HEK293 (cell line): Measurements from ENCODE around the gene BMAL2.

Source experiments
- BCL11B ChIP-seq: fragments of 450-650 bp; formaldehyde crosslinking; IDR thresholded peaks from 2 replicates; pipeline ENCODE4 v1.5.1; 2016; ENCODE audit warnings: low read depth, missing biosample characterization, missing genetic modification characterization
- FEZF1 ChIP-seq: fragments of 450-650 bp; formaldehyde crosslinking; IDR thresholded peaks from 2 replicates; pipeline ENCODE4 v1.5.1; 2016; ENCODE audit warnings: missing biosample characterization, missing genetic modification characterization
- GLI2 ChIP-seq: fragments of 450-650 bp; formaldehyde crosslinking; IDR thresholded peaks from 2 replicates; pipeline ENCODE4; 2017; ENCODE audit warnings: missing biosample characterization, missing genetic modification characterization, low read depth, borderline replicate concordance
- GLI4 ChIP-seq: fragments of 450-650 bp; formaldehyde crosslinking; IDR thresholded peaks from 2 replicates; pipeline ENCODE4 v1.5.1; 2016; ENCODE audit warnings: missing biosample characterization, missing genetic modification characterization
- HOXA7 ChIP-seq: sonication (generic); formaldehyde crosslinking; IDR thresholded peaks from 2 replicates; pipeline ENCODE4 v1.8.1; 2022; ENCODE audit warnings: missing genetic modification reagents, borderline replicate concordance
- HOXC10 ChIP-seq: sonication (generic); formaldehyde crosslinking; IDR thresholded peaks from 2 replicates; pipeline ENCODE4 v1.8.1; 2023; ENCODE audit warnings: mild to moderate bottlenecking, missing genetic modification reagents
- KLF1 ChIP-seq: fragments of 450-650 bp; formaldehyde crosslinking; IDR thresholded peaks from 2 replicates; pipeline ENCODE4 v1.5.1; 2016; ENCODE audit warnings: missing biosample characterization, missing genetic modification characterization
- KLF16 ChIP-seq: fragments of 450-650 bp; formaldehyde crosslinking; IDR thresholded peaks from 2 replicates; pipeline ENCODE4 v1.5.1; 2017; ENCODE audit warnings: missing biosample characterization, missing genetic modification characterization
- PRDM1 ChIP-seq: fragments of 450-650 bp; formaldehyde crosslinking; IDR thresholded peaks from 2 replicates; pipeline ENCODE4; 2016; ENCODE audit warnings: missing biosample characterization, missing genetic modification characterization
- TRIM28 ChIP-seq: IDR thresholded peaks from 2 replicates; pipeline ENCODE4 v1.6.1; 2011; ENCODE audit warnings: low read length, control low read depth, borderline replicate concordance
- YY2 ChIP-seq: fragments of 450-650 bp; formaldehyde crosslinking; IDR thresholded peaks from 2 replicates; pipeline ENCODE4 v1.5.1; 2016; ENCODE audit warnings: missing biosample characterization, missing genetic modification characterization
- ZBTB1 ChIP-seq: fragments of 450-650 bp; formaldehyde crosslinking; IDR thresholded peaks from 2 replicates; pipeline ENCODE4 v1.5.1; 2016; ENCODE audit warnings: missing biosample characterization, missing genetic modification characterization
- ZBTB44 ChIP-seq: fragments of 450-650 bp; IDR thresholded peaks from 2 replicates; pipeline ENCODE4 v1.5.1; 2018; ENCODE audit warnings: missing biosample characterization, mild to moderate bottlenecking, missing genetic modification characterization
- ZEB2 ChIP-seq: fragments of 450-650 bp; formaldehyde crosslinking; IDR thresholded peaks from 2 replicates; pipeline ENCODE4 v1.5.1; 2016; ENCODE audit warnings: missing biosample characterization, missing genetic modification characterization
- ZNF157 ChIP-seq: fragments of 450-650 bp; formaldehyde crosslinking; IDR thresholded peaks from 2 replicates; pipeline ENCODE4 v1.5.1; 2016; ENCODE audit warnings: missing biosample characterization, missing genetic modification characterization
- ZNF169 ChIP-seq: fragments of 450-650 bp; formaldehyde crosslinking; IDR thresholded peaks from 2 replicates; pipeline ENCODE4 v1.5.1; 2016; ENCODE audit warnings: missing biosample characterization, missing genetic modification characterization
- ZNF416 ChIP-seq: fragments of 450-650 bp; formaldehyde crosslinking; IDR thresholded peaks from 2 replicates; pipeline ENCODE4 v1.5.1; 2016; ENCODE audit warnings: missing biosample characterization, missing genetic modification characterization
- ZNF514 ChIP-seq: fragments of 450-650 bp; formaldehyde crosslinking; IDR thresholded peaks from 2 replicates; pipeline ENCODE4 v1.5.1; 2016; ENCODE audit warnings: missing biosample characterization, missing genetic modification characterization
- ZNF529 ChIP-seq: fragments of 450-650 bp; formaldehyde crosslinking; IDR thresholded peaks from 2 replicates; pipeline ENCODE4 v1.5.1; 2017; ENCODE audit warnings: missing genetic modification characterization, missing biosample characterization; ENCODE audit not compliant: insufficient replicate concordance
- ZNF555 ChIP-seq: fragments of 450-650 bp; formaldehyde crosslinking; conservative IDR thresholded peaks from 2 replicates; pipeline ENCODE4 v1.5.1; 2017; ENCODE audit warnings: missing biosample characterization, mild to moderate bottlenecking, missing genetic modification characterization, inconsistent platforms
- ZNF610 ChIP-seq: fragments of 450-650 bp; formaldehyde crosslinking; IDR thresholded peaks from 2 replicates; pipeline ENCODE4 v1.5.1; 2016; ENCODE audit warnings: missing biosample characterization, missing genetic modification characterization, borderline replicate concordance
- ZNF626 ChIP-seq: fragments of 450-650 bp; sonication (Bioruptor Pico); formaldehyde crosslinking; IDR thresholded peaks from 2 replicates; pipeline ENCODE4 v1.5.1; 2018; ENCODE audit warnings: missing biosample characterization, missing genetic modification characterization, inconsistent platforms
- ZNF645 ChIP-seq: fragments of 450-650 bp; formaldehyde crosslinking; IDR thresholded peaks from 2 replicates; pipeline ENCODE4; 2016; ENCODE audit warnings: missing biosample characterization, missing genetic modification characterization
- ZNF664 ChIP-seq: fragments of 450-650 bp; formaldehyde crosslinking; IDR thresholded peaks from 2 replicates; pipeline ENCODE4 v1.5.1; 2016; ENCODE audit warnings: missing biosample characterization, missing genetic modification characterization
- ZNF747 ChIP-seq: fragments of 450-650 bp; formaldehyde crosslinking; IDR thresholded peaks from 2 replicates; pipeline ENCODE4 v1.5.1; 2016; ENCODE audit warnings: missing biosample characterization, missing genetic modification characterization
- ZNF776 ChIP-seq: fragments of 450-650 bp; formaldehyde crosslinking; IDR thresholded peaks from 2 replicates; pipeline ENCODE4 v1.5.0; 2017; ENCODE audit warnings: missing biosample characterization, missing genetic modification characterization, borderline replicate concordance
- ZNF843 ChIP-seq: fragments of 450-650 bp; formaldehyde crosslinking; IDR thresholded peaks from 2 replicates; pipeline ENCODE4 v1.5.1; 2016; ENCODE audit warnings: missing biosample characterization, missing genetic modification characterization
- ZSCAN16 ChIP-seq: fragments of 450-650 bp; formaldehyde crosslinking; IDR thresholded peaks from 2 replicates; pipeline ENCODE4 v1.5.1; 2016; ENCODE audit warnings: missing biosample characterization, missing genetic modification characterization
- TF ChIP-seq, protein P1 (sequence below): fragments of 450-650 bp; formaldehyde crosslinking; IDR thresholded peaks from 2 replicates; pipeline ENCODE4 v1.5.1; 2017; ENCODE audit warnings: missing biosample characterization, missing genetic modification characterization
- TF ChIP-seq, protein P2 (sequence below): fragments of 450-650 bp; formaldehyde crosslinking; IDR thresholded peaks from 2 replicates; pipeline ENCODE4 v1.5.1; 2016; ENCODE audit warnings: missing biosample characterization, missing genetic modification characterization
- TF ChIP-seq, protein P3 (sequence below): fragments of 450-650 bp; formaldehyde crosslinking; IDR thresholded peaks from 2 replicates; pipeline ENCODE4 v1.5.1; 2016; ENCODE audit warnings: missing biosample characterization, missing genetic modification characterization, low read depth
- TF ChIP-seq, protein P4 (sequence below): fragments of 450-650 bp; formaldehyde crosslinking; IDR thresholded peaks from 2 replicates; pipeline ENCODE4 v1.5.1; 2016; ENCODE audit warnings: missing biosample characterization, missing genetic modification characterization

BMAL2 gene

GRCh38 chr12:27305673-27306456 lies 26.8 kb upstream of the BMAL2 start (continued):
- TF ChIP-seq, protein P1, sequence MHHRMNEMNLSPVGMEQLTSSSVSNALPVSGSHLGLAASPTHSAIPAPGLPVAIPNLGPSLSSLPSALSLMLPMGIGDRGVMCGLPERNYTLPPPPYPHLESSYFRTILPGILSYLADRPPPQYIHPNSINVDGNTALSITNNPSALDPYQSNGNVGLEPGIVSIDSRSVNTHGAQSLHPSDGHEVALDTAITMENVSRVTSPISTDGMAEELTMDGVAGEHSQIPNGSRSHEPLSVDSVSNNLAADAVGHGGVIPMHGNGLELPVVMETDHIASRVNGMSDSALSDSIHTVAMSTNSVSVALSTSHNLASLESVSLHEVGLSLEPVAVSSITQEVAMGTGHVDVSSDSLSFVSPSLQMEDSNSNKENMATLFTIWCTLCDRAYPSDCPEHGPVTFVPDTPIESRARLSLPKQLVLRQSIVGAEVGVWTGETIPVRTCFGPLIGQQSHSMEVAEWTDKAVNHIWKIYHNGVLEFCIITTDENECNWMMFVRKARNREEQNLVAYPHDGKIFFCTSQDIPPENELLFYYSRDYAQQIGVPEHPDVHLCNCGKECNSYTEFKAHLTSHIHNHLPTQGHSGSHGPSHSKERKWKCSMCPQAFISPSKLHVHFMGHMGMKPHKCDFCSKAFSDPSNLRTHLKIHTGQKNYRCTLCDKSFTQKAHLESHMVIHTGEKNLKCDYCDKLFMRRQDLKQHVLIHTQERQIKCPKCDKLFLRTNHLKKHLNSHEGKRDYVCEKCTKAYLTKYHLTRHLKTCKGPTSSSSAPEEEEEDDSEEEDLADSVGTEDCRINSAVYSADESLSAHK (tag by site-specific recombination), result no peak
- TF ChIP-seq, protein P2, sequence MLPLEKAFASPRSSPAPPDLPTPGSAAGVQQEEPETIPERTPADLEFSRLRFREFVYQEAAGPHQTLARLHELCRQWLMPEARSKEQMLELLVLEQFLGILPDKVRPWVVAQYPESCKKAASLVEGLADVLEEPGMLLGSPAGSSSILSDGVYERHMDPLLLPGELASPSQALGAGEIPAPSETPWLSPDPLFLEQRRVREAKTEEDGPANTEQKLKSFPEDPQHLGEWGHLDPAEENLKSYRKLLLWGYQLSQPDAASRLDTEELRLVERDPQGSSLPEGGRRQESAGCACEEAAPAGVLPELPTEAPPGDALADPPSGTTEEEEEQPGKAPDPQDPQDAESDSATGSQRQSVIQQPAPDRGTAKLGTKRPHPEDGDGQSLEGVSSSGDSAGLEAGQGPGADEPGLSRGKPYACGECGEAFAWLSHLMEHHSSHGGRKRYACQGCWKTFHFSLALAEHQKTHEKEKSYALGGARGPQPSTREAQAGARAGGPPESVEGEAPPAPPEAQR (tag by site-specific recombination), result no peak
- TF ChIP-seq KLF16 (tag by site-specific recombination) (no peak), HOXC10 (CRISPR knock-in tag) (no peak), ZNF610 (tag by site-specific recombination) (no peak), ZNF664 (no peak), KLF1 (tag by site-specific recombination) (no peak), TRIM28 (no peak), YY2 (tag by site-specific recombination) (no peak), ZEB2 (tag by site-specific recombination) (0 out of 2 replicates have a peak, but pooled peaks have one; percentile 18), ZNF626 (tag by site-specific recombination) (no peak), ZNF843 (tag by site-specific recombination) (peak; percentile 66), ZNF416 (no peak), ZNF776 (tag by site-specific recombination) (no peak), PRDM1 (tag by site-specific recombination) (peak; percentile 79), ZNF529 (tag by site-specific recombination) (no peak), HOXA7 (CRISPR knock-in tag) (no peak), GLI4 (tag by site-specific recombination) (no peak), ZBTB1 (tag by site-specific recombination) (no peak), BCL11B (tag by site-specific recombination) (no peak), ZNF555 (no peak), ZNF747 (tag by site-specific recombination) (no peak), ZNF645 (no peak), GLI2 (no peak), ZNF514 (no peak), ZBTB44 (0 out of 2 replicates have a peak, but pooled peaks have one; percentile 11), ZNF169 (tag by site-specific recombination) (no peak), ZSCAN16 (no peak), ZNF157 (no peak), FEZF1 (tag by site-specific recombination) (peak; percentile 84)
- TF ChIP-seq, protein P3, sequence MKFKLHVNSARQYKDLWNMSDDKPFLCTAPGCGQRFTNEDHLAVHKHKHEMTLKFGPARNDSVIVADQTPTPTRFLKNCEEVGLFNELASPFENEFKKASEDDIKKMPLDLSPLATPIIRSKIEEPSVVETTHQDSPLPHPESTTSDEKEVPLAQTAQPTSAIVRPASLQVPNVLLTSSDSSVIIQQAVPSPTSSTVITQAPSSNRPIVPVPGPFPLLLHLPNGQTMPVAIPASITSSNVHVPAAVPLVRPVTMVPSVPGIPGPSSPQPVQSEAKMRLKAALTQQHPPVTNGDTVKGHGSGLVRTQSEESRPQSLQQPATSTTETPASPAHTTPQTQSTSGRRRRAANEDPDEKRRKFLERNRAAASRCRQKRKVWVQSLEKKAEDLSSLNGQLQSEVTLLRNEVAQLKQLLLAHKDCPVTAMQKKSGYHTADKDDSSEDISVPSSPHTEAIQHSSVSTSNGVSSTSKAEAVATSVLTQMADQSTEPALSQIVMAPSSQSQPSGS (tag by site-specific recombination), result peak; percentile 87
- TF ChIP-seq, protein P4, sequence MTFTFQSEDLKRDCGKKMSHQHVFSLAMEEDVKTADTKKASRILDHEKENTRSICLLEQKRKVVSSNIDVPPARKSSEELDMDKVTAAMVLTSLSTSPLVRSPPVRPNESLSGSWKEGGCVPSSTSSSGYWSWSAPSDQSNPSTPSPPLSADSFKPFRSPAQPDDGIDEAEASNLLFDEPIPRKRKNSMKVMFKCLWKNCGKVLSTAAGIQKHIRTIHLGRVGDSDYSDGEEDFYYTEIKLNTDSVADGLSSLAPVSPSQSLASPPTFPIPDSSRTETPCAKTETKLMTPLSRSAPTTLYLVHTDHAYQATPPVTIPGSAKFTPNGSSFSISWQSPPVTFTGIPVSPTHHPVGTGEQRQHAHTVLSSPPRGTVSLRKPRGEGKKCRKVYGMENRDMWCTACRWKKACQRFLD (tag by site-specific recombination), result no peak
